GM19395 (cell line): Measurements from ENCODE around the gene NSUN7.
"Not testable (repeated sequence)": the region's sequence is repeated elsewhere in the genome, so short reads cannot be mapped to it uniquely, and the experiment has no call there.

ENCODE experiments used
- ATAC-seq: cut with Tn5 transposase; IDR thresholded peaks from one replicate; pipeline ENCODE4 v1.9.1; 2021; ENCODE audit warnings: mild to moderate bottlenecking, moderate library complexity; ENCODE audit not compliant: unreplicated experiment

Gene NSUN7

GRCh38 chr4:40812386-40812785 lies 62.6 kb downstream of the NSUN7 start:
- no peak for ATAC-seq

- no peak for ATAC-seq
Observed at GRCh38 chr4:40812856-40813255, 63.1 kb downstream of the NSUN7 start.

- ATAC-seq = not testable (repeated sequence)
Observed at GRCh38 chr4:40817157-40817556, 67.4 kb downstream of the NSUN7 start.

GRCh38 chr4:40820101-40820500 lies 70.3 kb downstream of the NSUN7 start:
- no peak for ATAC-seq

- ATAC-seq = no peak
Observed at GRCh38 chr4:40822420-40823166, 72.8 kb downstream of the NSUN7 start.

GRCh38 chr4:40825014-40825838 lies 75.5 kb downstream of the NSUN7 start:
- no peak for ATAC-seq

- no peak for ATAC-seq
Observed at GRCh38 chr4:40826821-40827220, 77.1 kb downstream of the NSUN7 start.

GRCh38 chr4:40827758-40828157 lies 78.0 kb downstream of the NSUN7 start:
- no peak for ATAC-seq

GRCh38 chr4:40828661-40829060 lies 78.9 kb downstream of the NSUN7 start:
- ATAC-seq = no peak

GRCh38 chr4:40829586-40829985 lies 79.8 kb downstream of the NSUN7 start:
- ATAC-seq = no peak

GRCh38 chr4:40831146-40831907 lies 81.6 kb downstream of the NSUN7 start:
- ATAC-seq = no peak

GRCh38 chr4:40832175-40832574 lies 82.4 kb downstream of the NSUN7 start:
- ATAC-seq = no peak

GRCh38 chr4:40833212-40833611 lies 83.5 kb downstream of the NSUN7 start:
- ATAC-seq = no peak

GRCh38 chr4:40837094-40837870 lies 87.5 kb downstream of the NSUN7 start:
- no peak for ATAC-seq

- ATAC-seq = no peak
Observed at GRCh38 chr4:40838742-40839141, 89.0 kb downstream of the NSUN7 start.

- ATAC-seq = peak; percentile 48
Observed at GRCh38 chr4:40840255-40840984, 90.7 kb downstream of the NSUN7 start.

- ATAC-seq = peak; percentile 76
Observed at GRCh38 chr4:40840985-40841571, 91.3 kb downstream of the NSUN7 start.

GRCh38 chr4:40842318-40842717 lies 92.6 kb downstream of the NSUN7 start:
- no peak for ATAC-seq

GRCh38 chr4:40842725-40843423 lies 93.1 kb downstream of the NSUN7 start:
- no peak for ATAC-seq
